K562 (cell line): ENCODE measurements around the gene CNTN5. TPM values are rescaled to one million over a fixed set of nuclear protein-coding genes. Genes with fewer than 3 reads are reported as not detected.

ENCODE experiments used
- ATAC-seq: fragments of 200-7000 bp; cut with Tn5 transposase; 3 replicates; pipeline ENCODE4 v1.9.1; 2020; ENCODE audit warnings: moderate library complexity
- BruUV-seq: library from RNA; stranded (reverse); fragments of 400-500 nt; replicated peaks from 2 replicates; lab custom pipeline; 2021; lab: Mats Ljungman, UMichigan
- CTCF ChIA-PET: fragments of 300-600 bp; formaldehyde crosslinking; extraction: SDS; loops from one replicate; lab custom pipeline; 2021; ENCODE audit warnings: low intra/inter-chr PET ratio; lab: Yijun Ruan, JAX
- POLR2A ChIA-PET: fragments of 300-600, 350-650 bp; sonication (Branson Sonifier 250); formaldehyde crosslinking; extraction: SDS; loops from one replicate; lab custom pipeline; 2021; ENCODE audit warnings: antibody characterized with exemption, inconsistent platforms; lab: Yijun Ruan, JAX
- DNase-seq, 4 experiments: peaks; one replicate each; pipeline versions ENCODE4 v3.0.0 to v3.0.0-alpha.2; 2011 to 2018; ENCODE audit warnings: low spot score in 3 of 4, mixed read lengths in 3 of 4; ENCODE audit errors: extremely low read depth in 1 of 4
- FAIRE-seq: peaks from 2 replicates; lab custom pipeline; 2011; peaks lifted over from hg19 to GRCh38; lab: Jason Lieb, UNC
- H2AFZ ChIP-seq: 2 replicates; pipeline ENCODE4 v1.6.0; 2011; ENCODE audit warnings: low read depth, low read length, control low read depth, inconsistent platforms
- H3K27ac ChIP-seq: fragments of 200-600 bp; 3 replicates; pipeline ENCODE4 v1.8.0; 2011; ENCODE audit warnings: low read depth, mild to moderate bottlenecking, control low read depth, inconsistent platforms, low read length, moderate library complexity, mixed read lengths; ENCODE audit errors: extremely low read depth
- H3K27me3 ChIP-seq, 2 experiments: fragments of 300-600 bp in 1 of 2; 2 replicates in 1 of 2; 3 replicates in 1 of 2; pipeline versions ENCODE4 v1.6.0 to v1.8.0; 2011; ENCODE audit warnings: inconsistent platforms in 2 of 2, low read length in 2 of 2, mild to moderate bottlenecking in 1 of 2, mixed read lengths in 1 of 2, moderate library complexity in 1 of 2; ENCODE audit not compliant: control insufficient read depth in 2 of 2, insufficient read depth in 2 of 2
- H3K36me3 ChIP-seq: fragments of 300-600 bp; 3 replicates; pipeline ENCODE4 v1.8.0; 2011; ENCODE audit warnings: mild to moderate bottlenecking, low read length, inconsistent platforms; ENCODE audit not compliant: control insufficient read depth, insufficient read depth
- H3K4me1 ChIP-seq, 2 experiments: fragments of 200-600 bp in 1 of 2; replicated peaks in 1 of 2; 2 replicates in 1 of 2; 3 replicates in 1 of 2; pipeline versions ENCODE4 v1.5.1 to v1.8.0; 2011; ENCODE audit warnings: inconsistent platforms in 2 of 2, low read length in 2 of 2, mild to moderate bottlenecking in 1 of 2, mixed read lengths in 1 of 2, moderate library complexity in 1 of 2; ENCODE audit not compliant: control insufficient read depth in 2 of 2, insufficient read depth in 2 of 2
- H3K4me2 ChIP-seq: 2 replicates; pipeline ENCODE4 v1.6.1; 2011; ENCODE audit warnings: low read length, control low read depth, inconsistent platforms, mixed read lengths; ENCODE audit not compliant: insufficient read depth
- H3K4me3 ChIP-seq: fragments of 200-600 bp; sonication (generic), shearing (Covaris generic); 2 replicates; pipeline ENCODE4 v1.5.1; 2016; ENCODE audit warnings: control low read depth, inconsistent platforms
- H3K79me2 ChIP-seq: fragments of 200-600 bp; 3 replicates; pipeline ENCODE4 v1.8.0; 2011; ENCODE audit warnings: low read length, inconsistent platforms; ENCODE audit not compliant: control insufficient read depth, insufficient read depth
- H3K9ac ChIP-seq, 2 experiments: 2 replicates each; pipeline versions ENCODE4 v1.6.0 to v1.6.1; 2011; ENCODE audit warnings: low read depth in 2 of 2, low read length in 2 of 2, control low read depth in 1 of 2, inconsistent platforms in 1 of 2, mild to moderate bottlenecking in 1 of 2, mixed read lengths in 1 of 2; ENCODE audit not compliant: insufficient read depth in 1 of 2
- H3K9me1 ChIP-seq: one replicate; pipeline ENCODE4 v1.6.0; 2011; ENCODE audit warnings: inconsistent platforms, mild to moderate bottlenecking, low read length, moderate library complexity; ENCODE audit not compliant: control insufficient read depth, insufficient read depth
- H3K9me3 ChIP-seq: replicated peaks from 2 replicates; pipeline ENCODE4 v1.5.1; 2011; ENCODE audit warnings: low read depth, low read length, inconsistent platforms; ENCODE audit not compliant: control insufficient read depth, insufficient read depth
- H4K20me1 ChIP-seq: replicated peaks from 2 replicates; pipeline ENCODE4 v1.6.1; 2011; ENCODE audit warnings: low read length, inconsistent platforms, mixed read lengths; ENCODE audit not compliant: control insufficient read depth, insufficient read depth
- BRD4 ChIP-seq: fragments of 200-600 bp; sonication (generic); IDR thresholded peaks from 2 replicates; pipeline ENCODE4 v1.6.1; 2017; ENCODE audit warnings: inconsistent platforms
- MTA3 ChIP-seq: fragments of 450-650 bp; formaldehyde crosslinking; IDR thresholded peaks from 2 replicates; pipeline ENCODE4 v1.6.1; 2017; ENCODE audit warnings: mild to moderate bottlenecking, borderline replicate concordance
- SMAD4 ChIP-seq: fragments of 250-450 bp; sonication (Bioruptor Pico); conservative IDR thresholded peaks from 2 replicates; pipeline ENCODE4 v1.8.0; 2021; ENCODE audit warnings: inconsistent platforms, mild to moderate bottlenecking, moderate library complexity
- WGBS: fragments of 100-300 bp; shearing (Covaris generic); methylation state at CpG from one replicate; pipeline ENCODE4 v1.1.6; 2016; ENCODE audit warnings: low coverage, mixed read lengths; ENCODE audit not compliant: insufficient coverage; ENCODE audit errors: missing lambda C conversion rate; 5-methylcytosine and 5-hydroxymethylcytosine counted together
- in situ Hi-C: fragments of 300-500 bp; cut with MboI; formaldehyde crosslinking; loops from 4 replicates; pipeline ENCODE4 v1.15.0; 2018; ENCODE audit warnings: inconsistent platforms, mixed read lengths
- intact Hi-C: fragments of 100-400 bp; cut with micrococcal nuclease; formaldehyde crosslinking; loops from 2 replicates; pipeline ENCODE4 v1.14.2; 2022
- polyA plus RNA-seq, 8 experiments: library from polyadenylated mRNA; depleted of rRNA in 4 of 8; stranded (reverse) in 5 of 8; unstranded in 3 of 8; fragments of >200 nt; fragmentation: Nextera tagmentation in 2 of 8; fragmentation: Illumina TruSeq in 1 of 8; extraction: Ambion mirVana in 2 of 8; extraction: Trizol in 1 of 8; gene quantifications; 2 replicates each; pipeline versions ENCODE4 v1.2.1 to v1.2.3, GENCODE V29; 2011 to 2014; ENCODE audit warnings: inconsistent platforms in 1 of 8, missing spikeins in 1 of 8
- total RNA-seq, 7 experiments: library from RNA; depleted of rRNA in 6 of 7; stranded (reverse); fragments of >200 nt in 6 of 7; fragmentation: Illumina TruSeq in 2 of 7; extraction: Trizol in 2 of 7; gene quantifications; 2 replicates each; pipeline versions ENCODE4 v1.2.1 to v1.2.3, GENCODE V29; 2011 to 2021; ENCODE audit warnings: low replicate concordance in 1 of 7
- TF ChIP-seq, protein P1 (sequence below): sonication (generic); formaldehyde crosslinking; IDR thresholded peaks from 2 replicates; pipeline ENCODE4 v1.8.0; 2022; ENCODE audit warnings: mild to moderate bottlenecking, low read depth, missing genetic modification reagents
- TF ChIP-seq, protein P2 (sequence below): sonication (generic); formaldehyde crosslinking; IDR thresholded peaks from 2 replicates; pipeline ENCODE4 v1.8.0; 2023; ENCODE audit warnings: mild to moderate bottlenecking, missing genetic modification reagents
- TF ChIP-seq, protein P3 (sequence below): fragments of 200-600 bp; sonication (generic); IDR thresholded peaks from one replicate; pipeline ENCODE4 v1.6.1; 2012; ENCODE audit warnings: mild to moderate bottlenecking, low read depth, low read length, inconsistent platforms

CNTN5 gene
- total and polyA plus RNA-seq, 9 of the 15 experiments (the other 6 are each of a cell fraction or from before 2014, with no cell fraction given): 0.03 TPM; not detected in 8

DNA sequence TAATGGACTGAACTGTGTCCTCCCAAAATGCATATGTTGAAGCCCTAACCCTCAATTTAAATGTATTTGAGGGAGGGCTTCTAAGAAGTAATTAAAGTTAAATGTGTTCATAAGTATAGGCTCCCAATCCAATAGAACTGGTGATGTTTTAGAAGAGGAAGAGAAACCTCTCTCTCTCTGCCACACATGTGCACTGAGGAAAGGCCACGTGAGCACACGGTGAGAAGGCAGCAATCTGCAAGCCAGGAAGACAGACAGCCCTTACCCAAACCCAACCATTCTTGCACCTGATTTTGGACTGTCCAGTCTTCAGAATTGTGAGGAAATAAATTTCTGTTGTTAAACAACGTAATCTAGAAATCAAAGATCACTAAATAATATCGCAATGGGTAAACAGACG, 1164.8 kb downstream of the CNTN5 start:
- DNase-seq (no peak), ATAC-seq (no peak), FAIRE-seq (no peak)
- in situ Hi-C loops: no loop called here
- Histone ChIP-seq H3K27me3 (no peaks in the 10 kb centered on the region), H3K9ac (no peak overlapping the region), H3K79me2 (no peaks in the 10 kb centered on the region), H3K9me3 (0 out of 2 replicates have a peak, but pooled peaks cover 1% of the 10 kb centered on the region), H4K20me1 (no peaks in the 10 kb centered on the region), H3K4me3 (no peak overlapping the region), H3K36me3 (no peaks in the 10 kb centered on the region), H3K27ac (no peak overlapping the region), H3K9me1 (no peaks in the 10 kb centered on the region), H3K4me1 (no peaks in the 10 kb centered on the region), H3K4me2 (no peak overlapping the region), H2AFZ (no peak overlapping the region)
- CTCF ChIA-PET: no interaction called here
- WGBS: 0% methylated on average over 5 of the region's 5 CpGs
- POLR2A ChIA-PET: no interaction called here
- intact Hi-C loops: no loop called here
- BruUV-seq: no TSS peak
- TF ChIP-seq, protein P1, sequence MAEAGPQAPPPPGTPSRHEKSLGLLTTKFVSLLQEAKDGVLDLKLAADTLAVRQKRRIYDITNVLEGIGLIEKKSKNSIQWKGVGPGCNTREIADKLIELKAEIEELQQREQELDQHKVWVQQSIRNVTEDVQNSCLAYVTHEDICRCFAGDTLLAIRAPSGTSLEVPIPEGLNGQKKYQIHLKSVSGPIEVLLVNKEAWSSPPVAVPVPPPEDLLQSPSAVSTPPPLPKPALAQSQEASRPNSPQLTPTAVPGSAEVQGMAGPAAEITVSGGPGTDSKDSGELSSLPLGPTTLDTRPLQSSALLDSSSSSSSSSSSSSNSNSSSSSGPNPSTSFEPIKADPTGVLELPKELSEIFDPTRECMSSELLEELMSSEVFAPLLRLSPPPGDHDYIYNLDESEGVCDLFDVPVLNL (CRISPR knock-in tag): no peak
- no peak for TF ChIP-seq MTA3
- TF ChIP-seq BRD4: no peak
- TF ChIP-seq, protein P2, sequence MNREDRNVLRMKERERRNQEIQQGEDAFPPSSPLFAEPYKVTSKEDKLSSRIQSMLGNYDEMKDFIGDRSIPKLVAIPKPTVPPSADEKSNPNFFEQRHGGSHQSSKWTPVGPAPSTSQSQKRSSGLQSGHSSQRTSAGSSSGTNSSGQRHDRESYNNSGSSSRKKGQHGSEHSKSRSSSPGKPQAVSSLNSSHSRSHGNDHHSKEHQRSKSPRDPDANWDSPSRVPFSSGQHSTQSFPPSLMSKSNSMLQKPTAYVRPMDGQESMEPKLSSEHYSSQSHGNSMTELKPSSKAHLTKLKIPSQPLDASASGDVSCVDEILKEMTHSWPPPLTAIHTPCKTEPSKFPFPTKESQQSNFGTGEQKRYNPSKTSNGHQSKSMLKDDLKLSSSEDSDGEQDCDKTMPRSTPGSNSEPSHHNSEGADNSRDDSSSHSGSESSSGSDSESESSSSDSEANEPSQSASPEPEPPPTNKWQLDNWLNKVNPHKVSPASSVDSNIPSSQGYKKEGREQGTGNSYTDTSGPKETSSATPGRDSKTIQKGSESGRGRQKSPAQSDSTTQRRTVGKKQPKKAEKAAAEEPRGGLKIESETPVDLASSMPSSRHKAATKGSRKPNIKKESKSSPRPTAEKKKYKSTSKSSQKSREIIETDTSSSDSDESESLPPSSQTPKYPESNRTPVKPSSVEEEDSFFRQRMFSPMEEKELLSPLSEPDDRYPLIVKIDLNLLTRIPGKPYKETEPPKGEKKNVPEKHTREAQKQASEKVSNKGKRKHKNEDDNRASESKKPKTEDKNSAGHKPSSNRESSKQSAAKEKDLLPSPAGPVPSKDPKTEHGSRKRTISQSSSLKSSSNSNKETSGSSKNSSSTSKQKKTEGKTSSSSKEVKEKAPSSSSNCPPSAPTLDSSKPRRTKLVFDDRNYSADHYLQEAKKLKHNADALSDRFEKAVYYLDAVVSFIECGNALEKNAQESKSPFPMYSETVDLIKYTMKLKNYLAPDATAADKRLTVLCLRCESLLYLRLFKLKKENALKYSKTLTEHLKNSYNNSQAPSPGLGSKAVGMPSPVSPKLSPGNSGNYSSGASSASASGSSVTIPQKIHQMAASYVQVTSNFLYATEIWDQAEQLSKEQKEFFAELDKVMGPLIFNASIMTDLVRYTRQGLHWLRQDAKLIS (CRISPR knock-in tag): no peak
- no peak for TF ChIP-seq SMAD4 (CRISPR knock-in tag)
- TF ChIP-seq, protein P3, sequence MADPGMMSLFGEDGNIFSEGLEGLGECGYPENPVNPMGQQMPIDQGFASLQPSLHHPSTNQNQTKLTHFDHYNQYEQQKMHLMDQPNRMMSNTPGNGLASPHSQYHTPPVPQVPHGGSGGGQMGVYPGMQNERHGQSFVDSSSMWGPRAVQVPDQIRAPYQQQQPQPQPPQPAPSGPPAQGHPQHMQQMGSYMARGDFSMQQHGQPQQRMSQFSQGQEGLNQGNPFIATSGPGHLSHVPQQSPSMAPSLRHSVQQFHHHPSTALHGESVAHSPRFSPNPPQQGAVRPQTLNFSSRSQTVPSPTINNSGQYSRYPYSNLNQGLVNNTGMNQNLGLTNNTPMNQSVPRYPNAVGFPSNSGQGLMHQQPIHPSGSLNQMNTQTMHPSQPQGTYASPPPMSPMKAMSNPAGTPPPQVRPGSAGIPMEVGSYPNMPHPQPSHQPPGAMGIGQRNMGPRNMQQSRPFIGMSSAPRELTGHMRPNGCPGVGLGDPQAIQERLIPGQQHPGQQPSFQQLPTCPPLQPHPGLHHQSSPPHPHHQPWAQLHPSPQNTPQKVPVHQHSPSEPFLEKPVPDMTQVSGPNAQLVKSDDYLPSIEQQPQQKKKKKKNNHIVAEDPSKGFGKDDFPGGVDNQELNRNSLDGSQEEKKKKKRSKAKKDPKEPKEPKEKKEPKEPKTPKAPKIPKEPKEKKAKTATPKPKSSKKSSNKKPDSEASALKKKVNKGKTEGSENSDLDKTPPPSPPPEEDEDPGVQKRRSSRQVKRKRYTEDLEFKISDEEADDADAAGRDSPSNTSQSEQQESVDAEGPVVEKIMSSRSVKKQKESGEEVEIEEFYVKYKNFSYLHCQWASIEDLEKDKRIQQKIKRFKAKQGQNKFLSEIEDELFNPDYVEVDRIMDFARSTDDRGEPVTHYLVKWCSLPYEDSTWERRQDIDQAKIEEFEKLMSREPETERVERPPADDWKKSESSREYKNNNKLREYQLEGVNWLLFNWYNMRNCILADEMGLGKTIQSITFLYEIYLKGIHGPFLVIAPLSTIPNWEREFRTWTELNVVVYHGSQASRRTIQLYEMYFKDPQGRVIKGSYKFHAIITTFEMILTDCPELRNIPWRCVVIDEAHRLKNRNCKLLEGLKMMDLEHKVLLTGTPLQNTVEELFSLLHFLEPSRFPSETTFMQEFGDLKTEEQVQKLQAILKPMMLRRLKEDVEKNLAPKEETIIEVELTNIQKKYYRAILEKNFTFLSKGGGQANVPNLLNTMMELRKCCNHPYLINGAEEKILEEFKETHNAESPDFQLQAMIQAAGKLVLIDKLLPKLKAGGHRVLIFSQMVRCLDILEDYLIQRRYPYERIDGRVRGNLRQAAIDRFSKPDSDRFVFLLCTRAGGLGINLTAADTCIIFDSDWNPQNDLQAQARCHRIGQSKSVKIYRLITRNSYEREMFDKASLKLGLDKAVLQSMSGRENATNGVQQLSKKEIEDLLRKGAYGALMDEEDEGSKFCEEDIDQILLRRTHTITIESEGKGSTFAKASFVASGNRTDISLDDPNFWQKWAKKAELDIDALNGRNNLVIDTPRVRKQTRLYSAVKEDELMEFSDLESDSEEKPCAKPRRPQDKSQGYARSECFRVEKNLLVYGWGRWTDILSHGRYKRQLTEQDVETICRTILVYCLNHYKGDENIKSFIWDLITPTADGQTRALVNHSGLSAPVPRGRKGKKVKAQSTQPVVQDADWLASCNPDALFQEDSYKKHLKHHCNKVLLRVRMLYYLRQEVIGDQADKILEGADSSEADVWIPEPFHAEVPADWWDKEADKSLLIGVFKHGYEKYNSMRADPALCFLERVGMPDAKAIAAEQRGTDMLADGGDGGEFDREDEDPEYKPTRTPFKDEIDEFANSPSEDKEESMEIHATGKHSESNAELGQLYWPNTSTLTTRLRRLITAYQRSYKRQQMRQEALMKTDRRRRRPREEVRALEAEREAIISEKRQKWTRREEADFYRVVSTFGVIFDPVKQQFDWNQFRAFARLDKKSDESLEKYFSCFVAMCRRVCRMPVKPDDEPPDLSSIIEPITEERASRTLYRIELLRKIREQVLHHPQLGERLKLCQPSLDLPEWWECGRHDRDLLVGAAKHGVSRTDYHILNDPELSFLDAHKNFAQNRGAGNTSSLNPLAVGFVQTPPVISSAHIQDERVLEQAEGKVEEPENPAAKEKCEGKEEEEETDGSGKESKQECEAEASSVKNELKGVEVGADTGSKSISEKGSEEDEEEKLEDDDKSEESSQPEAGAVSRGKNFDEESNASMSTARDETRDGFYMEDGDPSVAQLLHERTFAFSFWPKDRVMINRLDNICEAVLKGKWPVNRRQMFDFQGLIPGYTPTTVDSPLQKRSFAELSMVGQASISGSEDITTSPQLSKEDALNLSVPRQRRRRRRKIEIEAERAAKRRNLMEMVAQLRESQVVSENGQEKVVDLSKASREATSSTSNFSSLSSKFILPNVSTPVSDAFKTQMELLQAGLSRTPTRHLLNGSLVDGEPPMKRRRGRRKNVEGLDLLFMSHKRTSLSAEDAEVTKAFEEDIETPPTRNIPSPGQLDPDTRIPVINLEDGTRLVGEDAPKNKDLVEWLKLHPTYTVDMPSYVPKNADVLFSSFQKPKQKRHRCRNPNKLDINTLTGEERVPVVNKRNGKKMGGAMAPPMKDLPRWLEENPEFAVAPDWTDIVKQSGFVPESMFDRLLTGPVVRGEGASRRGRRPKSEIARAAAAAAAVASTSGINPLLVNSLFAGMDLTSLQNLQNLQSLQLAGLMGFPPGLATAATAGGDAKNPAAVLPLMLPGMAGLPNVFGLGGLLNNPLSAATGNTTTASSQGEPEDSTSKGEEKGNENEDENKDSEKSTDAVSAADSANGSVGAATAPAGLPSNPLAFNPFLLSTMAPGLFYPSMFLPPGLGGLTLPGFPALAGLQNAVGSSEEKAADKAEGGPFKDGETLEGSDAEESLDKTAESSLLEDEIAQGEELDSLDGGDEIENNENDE: no peak
